Umbilical cord (tissue), 2 donors: ENCODE results near the gene SLC5A10. TPM values are rescaled to one million over a fixed set of nuclear protein-coding genes. Genes with fewer than 3 reads are reported as not detected.
"Not testable (repeated sequence)": the region's sequence is repeated elsewhere in the genome, so short reads cannot be mapped to it uniquely, and the experiment has no call there.

ENCODE experiments used
- DNase-seq: peaks from one replicate; pipeline ENCODE4 v3.0.0-alpha.2; 2015; ENCODE audit warnings: low spot score
- total RNA-seq: library from RNA; depleted of rRNA; stranded (reverse); fragments of >200 nt; gene quantifications from one replicate; pipeline ENCODE4 v1.2.3, GENCODE V29; 2014; ENCODE audit warnings: low replicate concordance; ENCODE audit not compliant: insufficient read depth

Gene SLC5A10
- total RNA-seq, 1 donor from 2014 or later = 0.48 TPM

- DNase-seq = not testable (repeated sequence)
Measured at GRCh38 chr17:19040350-19040749, 88.4 kb downstream of the SLC5A10 start.

DNA sequence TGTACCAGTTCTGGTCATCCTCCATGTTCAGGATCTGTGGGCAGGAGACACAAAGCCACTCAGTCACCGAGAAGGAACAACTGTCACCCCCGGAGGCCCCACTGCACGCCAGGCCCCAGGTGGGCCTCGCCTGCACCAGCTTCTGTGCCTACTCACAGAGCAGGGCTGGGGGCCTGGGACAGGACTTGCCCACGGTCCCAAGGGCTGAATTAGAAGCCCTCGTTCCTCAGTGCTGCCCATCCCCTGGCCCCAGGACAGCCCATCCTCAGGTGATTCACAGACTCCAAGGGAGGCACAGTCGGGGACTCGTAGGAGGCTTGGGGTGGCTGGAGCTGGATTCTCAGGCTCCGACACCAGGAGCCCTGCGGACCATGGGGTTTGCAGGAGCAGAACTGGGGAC lies 89.9 kb downstream of the SLC5A10 start:
- not testable (repeated sequence) for DNase-seq

DNA sequence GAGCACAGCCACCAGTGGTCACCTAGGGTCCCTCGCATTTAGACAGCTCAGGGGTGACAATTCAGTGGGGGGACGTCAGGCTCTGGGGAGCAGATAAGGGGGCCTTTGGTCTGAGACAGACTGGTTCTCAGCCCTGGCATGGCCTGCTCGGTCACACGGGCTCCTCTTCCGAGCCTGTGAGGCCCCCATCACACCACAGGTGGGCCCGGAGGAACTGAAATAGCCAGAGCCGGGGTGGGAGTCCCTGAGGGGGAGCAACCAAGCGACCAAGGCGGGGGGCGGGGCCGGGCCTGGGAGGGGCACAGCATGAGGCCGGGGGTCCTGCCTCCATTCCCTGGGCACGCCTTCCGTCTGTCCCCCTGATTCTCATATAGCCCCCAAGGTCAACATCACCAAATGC lies 90.4 kb downstream of the SLC5A10 start:
- DNase-seq = not testable (repeated sequence)

DNA sequence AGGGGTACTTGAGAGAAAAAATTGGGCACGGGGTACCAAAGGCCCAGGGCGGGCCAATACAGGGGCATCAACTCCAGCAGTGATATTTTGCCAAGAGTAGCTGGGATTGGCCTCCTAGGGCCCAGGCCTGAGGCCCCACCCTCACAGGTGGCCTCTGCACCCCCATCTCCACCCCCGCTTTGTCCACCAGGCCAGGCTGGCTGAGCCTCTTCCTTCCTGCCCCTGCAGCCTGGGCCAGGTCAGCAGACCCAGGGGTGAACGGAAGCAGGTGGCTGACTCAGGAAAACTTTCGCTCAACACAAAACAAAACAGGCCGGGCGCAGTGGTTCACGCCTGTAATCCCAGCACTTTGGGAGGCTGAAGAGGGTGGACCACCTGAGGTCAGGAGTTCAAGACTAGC lies 91.1 kb downstream of the SLC5A10 start:
- not testable (repeated sequence) for DNase-seq

GRCh38 chr17:19044643-19045042 lies 92.7 kb downstream of the SLC5A10 start:
- DNase-seq = not testable (repeated sequence)

GRCh38 chr17:19046782-19047375 lies 94.9 kb downstream of the SLC5A10 start, which contains the start of gene GRAP:
GRAP (minus strand) TSS chr17:19046957; CDS start chr17:19046926, 31 bp downstream.
- DNase-seq = not testable (repeated sequence)

GRCh38 chr17:19047510-19047909 lies 95.5 kb downstream of the SLC5A10 start:
- DNase-seq = not testable (repeated sequence)

DNA sequence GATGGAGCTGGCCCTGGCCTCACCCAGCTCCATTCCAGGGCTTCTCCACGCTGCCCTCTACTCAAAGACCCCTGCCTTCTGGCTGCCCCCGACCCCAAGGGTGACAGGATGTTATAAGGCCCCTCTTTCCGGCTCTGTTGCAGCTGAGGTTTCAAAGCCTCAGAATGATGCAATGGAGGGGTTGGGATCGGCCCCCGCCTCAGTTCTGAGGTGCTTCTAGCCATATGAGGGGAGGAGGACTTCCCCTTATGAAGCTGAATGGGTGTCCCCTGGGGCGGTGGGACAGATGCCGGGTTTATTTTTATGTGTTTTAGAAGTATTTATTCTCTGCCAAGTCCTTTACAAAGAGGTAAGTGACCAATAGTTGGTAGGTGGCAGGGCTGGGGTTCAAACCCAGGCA lies 96.9 kb downstream of the SLC5A10 start:
- DNase-seq = not testable (repeated sequence)

- DNase-seq = not testable (repeated sequence)
Measured at GRCh38 chr17:19055447-19055846, 103.5 kb downstream of the SLC5A10 start.

DNA sequence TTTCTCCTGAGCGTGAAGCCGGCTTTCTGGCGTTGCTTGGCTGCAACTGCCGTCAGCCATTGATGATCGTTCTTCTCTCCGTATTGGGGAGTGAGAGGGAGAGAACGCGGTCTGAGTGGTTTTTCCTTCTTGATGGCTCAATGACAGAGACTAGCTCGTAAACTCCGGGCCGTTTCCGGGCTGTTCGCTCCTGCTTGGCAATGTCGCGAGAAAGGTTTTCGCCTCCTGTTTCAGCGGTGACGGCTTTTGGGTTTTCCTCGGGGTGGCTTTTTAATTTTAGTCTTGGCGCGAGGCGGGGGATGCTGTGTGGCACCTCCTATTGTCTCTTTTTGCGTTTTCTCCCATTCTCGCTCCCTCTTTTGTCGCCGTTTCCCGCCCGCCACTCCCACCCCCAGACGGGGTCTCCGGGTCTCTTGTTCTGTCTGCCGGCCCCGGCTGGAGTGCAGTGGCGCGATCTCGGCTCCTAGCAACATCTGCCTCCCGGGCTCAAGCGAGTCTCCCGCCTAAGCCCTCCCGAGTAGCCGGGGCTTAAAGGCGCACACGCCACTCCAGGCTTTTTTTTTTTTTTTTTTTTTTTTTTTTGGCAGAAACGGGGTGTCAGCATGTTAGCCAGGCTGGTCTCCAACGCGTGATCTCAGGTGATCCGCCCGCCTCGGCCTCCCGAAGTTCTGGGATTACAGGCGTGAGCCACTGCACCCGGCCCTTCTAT lies 110.2 kb downstream of the SLC5A10 start:
- DNase-seq = not testable (repeated sequence)

- DNase-seq = not testable (repeated sequence)
Measured at GRCh38 chr17:19062718-19063325, 110.9 kb downstream of the SLC5A10 start.

- DNase-seq = not testable (repeated sequence)
Measured at GRCh38 chr17:19063326-19063956, 111.5 kb downstream of the SLC5A10 start.

DNA sequence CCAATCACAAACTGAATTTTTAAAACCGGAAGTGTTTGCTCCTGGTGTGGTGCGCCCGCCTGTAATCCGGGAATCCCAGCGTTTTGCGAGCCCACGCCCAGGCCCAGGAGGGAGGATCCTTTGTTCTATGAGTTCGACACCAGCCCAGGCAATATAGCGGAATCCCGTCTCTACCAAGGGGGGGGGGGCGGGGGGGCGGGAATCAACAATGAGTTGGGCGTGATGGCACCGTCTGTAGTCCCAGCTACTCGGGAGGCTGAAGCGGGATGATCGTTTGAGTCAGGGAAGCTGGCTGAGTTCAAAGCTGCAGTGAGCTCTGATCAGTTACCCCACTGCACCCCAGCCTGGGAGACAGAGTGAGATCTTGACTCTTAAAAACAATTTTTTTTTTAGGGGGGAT lies 112.4 kb downstream of the SLC5A10 start:
- not testable (repeated sequence) for DNase-seq

- not testable (repeated sequence) for DNase-seq
Measured at GRCh38 chr17:19070318-19071168, 118.6 kb downstream of the SLC5A10 start.

Other genes with a start within 250 kb of the SLC5A10 start
- 0.24 TPM for gene FBXW10, start 208.1 kb upstream of the SLC5A10 start, total RNA-seq
- 69.8 TPM for gene TVP23B, start 171.0 kb upstream of the SLC5A10 start, total RNA-seq
- 43.6 TPM for gene PRPSAP2, start 94.0 kb upstream of the SLC5A10 start, total RNA-seq
- 4.8 TPM for gene FAM83G, start 52.6 kb downstream of the SLC5A10 start, total RNA-seq
- gene GRAP, start 94.8 kb downstream of the SLC5A10 start, total RNA-seq = 5.1 TPM
- not detected for gene GRAPL, start 175.4 kb downstream of the SLC5A10 start, total RNA-seq